ENCODE measurements around the gene PSMD4. TPM values are rescaled to one million over a fixed set of nuclear protein-coding genes. Genes with fewer than 3 reads are reported as not detected.

PSMD4 gene
- total RNA-seq, 4 donors from 2014 or later: 263 to 439 (median 340) TPM

DNA sequence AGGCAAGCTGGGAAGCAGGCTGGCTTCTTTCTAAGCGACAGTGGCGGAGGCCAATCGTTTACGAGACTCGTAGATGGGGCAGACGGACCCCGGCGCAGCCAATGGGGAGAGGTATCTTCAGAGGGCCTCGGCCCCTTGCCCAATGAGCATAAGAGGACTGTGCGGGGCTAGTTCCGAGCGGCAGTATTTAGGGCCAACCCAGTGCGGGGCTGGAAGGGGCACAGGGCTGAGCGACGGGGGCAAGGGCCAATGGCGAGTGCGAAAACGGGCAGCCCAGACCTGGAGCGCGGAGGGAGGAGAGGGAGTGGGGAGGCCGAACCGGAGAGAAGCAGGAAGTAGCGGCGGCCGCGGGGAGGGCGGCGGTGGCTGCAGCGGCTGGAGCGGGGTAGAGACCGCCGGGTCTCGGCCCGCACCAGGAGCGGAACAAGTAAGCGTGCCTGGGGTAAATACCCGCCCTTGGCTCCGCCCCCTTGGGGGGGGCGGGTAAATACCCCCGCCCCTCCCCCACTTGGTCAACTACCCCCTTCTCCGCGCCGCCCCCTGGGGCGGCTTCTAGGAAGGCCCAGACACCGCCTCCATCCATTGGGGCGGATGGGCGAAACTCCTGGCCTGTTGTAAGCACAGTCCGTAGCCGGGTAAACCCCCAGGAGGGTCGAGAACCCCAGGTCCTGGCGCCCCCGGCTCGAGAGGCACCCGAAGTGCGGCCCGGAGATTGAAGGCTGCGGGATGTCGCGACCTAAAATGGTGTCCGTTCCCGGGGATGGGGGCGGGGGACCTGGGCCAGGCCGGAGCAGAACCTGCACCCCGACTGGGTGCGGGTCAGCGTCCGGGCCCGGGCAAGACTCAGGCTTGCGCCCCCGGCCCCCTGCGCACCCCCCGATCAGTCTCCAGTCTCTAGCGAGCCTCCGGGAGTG, 27.7 kb downstream of the PSMD4 start, which contains the start of gene ZNF687:
Gene ZNF687, plus strand, starts transcription at position 331 of the 914 bp plus-strand sequence. CDS start 3,993 bp downstream, outside the sequence.
- peak within 1 kb of the TSS; percentile 70 to 81 (median 74) for H3K4me3 ChIP-seq
- in situ Hi-C loops (cut with MboI; ENCODE audit: low sequenced_read_pairs in 4 of 4): no loop called here
- ATAC-seq (peak; percentile 85 to 88), DNase-seq (peak; percentile 100)
- no peaks in the 10 kb centered on the region for H3K9me3 ChIP-seq
- H3K4me1 ChIP-seq: peaks cover 10 to 21% of the 10 kb centered on the region in 2 donors
- peak within 1 kb of the TSS; percentile 90 to 96 (median 94) for H3K27ac ChIP-seq
- TF ChIP-seq, protein P1, sequence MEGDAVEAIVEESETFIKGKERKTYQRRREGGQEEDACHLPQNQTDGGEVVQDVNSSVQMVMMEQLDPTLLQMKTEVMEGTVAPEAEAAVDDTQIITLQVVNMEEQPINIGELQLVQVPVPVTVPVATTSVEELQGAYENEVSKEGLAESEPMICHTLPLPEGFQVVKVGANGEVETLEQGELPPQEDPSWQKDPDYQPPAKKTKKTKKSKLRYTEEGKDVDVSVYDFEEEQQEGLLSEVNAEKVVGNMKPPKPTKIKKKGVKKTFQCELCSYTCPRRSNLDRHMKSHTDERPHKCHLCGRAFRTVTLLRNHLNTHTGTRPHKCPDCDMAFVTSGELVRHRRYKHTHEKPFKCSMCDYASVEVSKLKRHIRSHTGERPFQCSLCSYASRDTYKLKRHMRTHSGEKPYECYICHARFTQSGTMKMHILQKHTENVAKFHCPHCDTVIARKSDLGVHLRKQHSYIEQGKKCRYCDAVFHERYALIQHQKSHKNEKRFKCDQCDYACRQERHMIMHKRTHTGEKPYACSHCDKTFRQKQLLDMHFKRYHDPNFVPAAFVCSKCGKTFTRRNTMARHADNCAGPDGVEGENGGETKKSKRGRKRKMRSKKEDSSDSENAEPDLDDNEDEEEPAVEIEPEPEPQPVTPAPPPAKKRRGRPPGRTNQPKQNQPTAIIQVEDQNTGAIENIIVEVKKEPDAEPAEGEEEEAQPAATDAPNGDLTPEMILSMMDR (IDR thresholded peaks at IDR 0.05 in 4 of 5, conservative IDR thresholded peaks at IDR 0.05 in 1 of 5): no peak
- TF ChIP-seq POLR2A (IDR thresholded peaks at IDR 0.05): peak; percentile 69 to 76
- peaks cover 0 to 11% of the 10 kb centered on the region in 2 donors for H3K36me3 ChIP-seq
- intact Hi-C loops (cut with DNase I; ENCODE audit: low total_unique reads): loop anchor here (1.0 to 5.0 kb wide), 7 partner anchors 28 to 550 kb away; partner anchors contain the start of genes PI4KB, PSMB4, PSMD4 and RFX5
- H3K27me3 ChIP-seq: no peaks in the 10 kb centered on the region

DNA sequence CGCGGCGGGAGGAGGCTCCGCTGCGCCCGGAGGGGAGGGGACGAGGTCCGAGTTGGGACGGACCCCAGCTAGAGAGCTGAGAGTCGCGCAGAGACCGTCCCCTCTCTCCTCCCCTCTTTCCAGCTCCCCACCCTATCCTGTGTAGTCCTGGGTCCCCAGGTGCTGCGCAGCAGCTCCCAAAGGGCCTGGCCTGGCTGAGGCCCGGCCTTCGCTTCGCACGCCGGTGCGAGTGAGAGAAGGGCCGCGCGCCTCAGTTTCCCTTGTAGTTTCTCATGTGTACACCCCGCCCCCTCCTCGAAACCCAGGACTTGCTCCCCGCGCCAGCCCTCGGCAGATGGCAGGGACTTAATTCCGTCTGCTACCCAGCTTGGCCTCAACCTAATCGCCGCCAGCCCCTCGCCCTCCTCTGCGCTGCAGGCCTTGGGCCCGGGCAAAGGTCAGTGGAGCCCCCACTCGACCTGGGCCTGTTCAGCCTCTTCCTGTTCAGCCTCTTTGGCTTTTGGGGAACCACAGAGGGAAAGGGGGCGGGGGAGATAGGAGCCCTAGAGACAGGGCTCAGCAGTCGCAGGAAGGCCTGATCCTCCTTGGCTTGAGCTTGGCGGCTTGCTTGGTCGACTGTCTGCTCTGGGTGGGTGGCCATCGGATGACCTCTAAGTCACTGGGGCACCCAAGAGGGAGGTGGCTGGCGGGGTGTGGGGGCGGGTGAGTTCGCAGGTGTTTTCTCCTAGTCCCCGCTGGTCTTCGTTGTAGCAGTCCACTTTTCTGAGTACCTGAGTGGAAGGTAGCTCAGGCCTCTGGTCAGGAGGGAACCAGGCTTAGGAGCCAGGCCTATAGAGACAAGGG, 28.6 kb downstream of the PSMD4 start:
- in situ Hi-C loops (cut with MboI; ENCODE audit: low sequenced_read_pairs in 4 of 4) (no loop called here), intact Hi-C loops (cut with DNase I; ENCODE audit: low total_unique reads) (loop anchor here (5.0 kb wide), 3 partner anchors 64 to 549 kb away; partner anchors contain the start of genes RFX5, RORC and SNX27)
- Histone ChIP-seq H3K36me3 (peaks cover 0 to 19% of the 10 kb centered on the region in 2 donors), H3K27me3 (no peaks in the 10 kb centered on the region), H3K4me1 (peaks cover 10 to 21% of the 10 kb centered on the region in 2 donors), H3K27ac (peak overlapping the region; percentile 90 to 96 (median 94)), H3K9me3 (no peaks in the 10 kb centered on the region), H3K4me3 (peak overlapping the region; percentile 65 to 81 (median 74))
- no peak for ATAC-seq
- DNase-seq: peak in 1 of 2 donors; percentile 52
- TF ChIP-seq, protein P1 (IDR thresholded peaks at IDR 0.05 in 4 of 5, conservative IDR thresholded peaks at IDR 0.05 in 1 of 5): no peak
- TF ChIP-seq POLR2A (IDR thresholded peaks at IDR 0.05): no peak

DNA sequence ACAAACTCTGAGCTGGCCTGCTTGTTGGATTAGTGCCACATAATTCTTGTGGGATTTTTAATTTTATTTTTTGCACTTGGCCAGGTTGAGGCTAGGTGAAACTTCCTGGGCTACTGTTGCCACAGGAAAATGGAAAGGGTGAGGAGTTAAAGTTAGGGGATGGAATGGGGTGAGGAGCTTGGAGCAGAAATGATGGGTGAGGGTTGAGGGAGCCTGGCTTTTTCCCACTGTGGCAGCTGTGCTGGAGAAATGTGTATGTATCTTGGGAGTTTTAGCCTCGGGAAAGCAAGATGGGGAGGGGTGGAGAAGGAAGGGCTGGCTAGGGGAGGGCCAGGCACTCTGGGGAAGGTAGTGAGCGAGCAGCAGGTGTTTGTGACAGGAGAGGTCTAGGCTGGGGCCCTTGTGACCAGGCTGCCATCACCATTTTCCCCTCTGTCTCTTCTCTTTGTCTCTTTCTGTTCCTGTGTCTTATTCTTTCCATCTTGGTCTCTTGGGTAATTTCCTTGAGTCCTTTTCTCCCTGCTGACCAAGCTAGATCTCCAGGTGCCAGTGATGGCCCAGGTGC, 29.6 kb downstream of the PSMD4 start:
- intact Hi-C loops (cut with DNase I; ENCODE audit: low total_unique reads): loop anchor here (5.0 kb wide), 3 partner anchors 63 to 548 kb away; partner anchors contain the start of genes RFX5, RORC and SNX27
- Histone ChIP-seq H3K36me3 (peaks cover 0 to 29% of the 10 kb centered on the region in 2 donors), H3K27ac (peak overlapping the region; percentile 90 to 96 (median 94)), H3K27me3 (no peaks in the 10 kb centered on the region), H3K4me1 (peaks cover 10 to 21% of the 10 kb centered on the region in 2 donors), H3K9me3 (no peaks in the 10 kb centered on the region), H3K4me3 (no peak overlapping the region)
- DNase-seq: no peak
- no peak for ATAC-seq
- in situ Hi-C loops (cut with MboI; ENCODE audit: low sequenced_read_pairs in 4 of 4): no loop called here
- TF ChIP-seq, protein P1 (IDR thresholded peaks at IDR 0.05 in 4 of 5, conservative IDR thresholded peaks at IDR 0.05 in 1 of 5): no peak
- TF ChIP-seq POLR2A (IDR thresholded peaks at IDR 0.05): no peak

DNA sequence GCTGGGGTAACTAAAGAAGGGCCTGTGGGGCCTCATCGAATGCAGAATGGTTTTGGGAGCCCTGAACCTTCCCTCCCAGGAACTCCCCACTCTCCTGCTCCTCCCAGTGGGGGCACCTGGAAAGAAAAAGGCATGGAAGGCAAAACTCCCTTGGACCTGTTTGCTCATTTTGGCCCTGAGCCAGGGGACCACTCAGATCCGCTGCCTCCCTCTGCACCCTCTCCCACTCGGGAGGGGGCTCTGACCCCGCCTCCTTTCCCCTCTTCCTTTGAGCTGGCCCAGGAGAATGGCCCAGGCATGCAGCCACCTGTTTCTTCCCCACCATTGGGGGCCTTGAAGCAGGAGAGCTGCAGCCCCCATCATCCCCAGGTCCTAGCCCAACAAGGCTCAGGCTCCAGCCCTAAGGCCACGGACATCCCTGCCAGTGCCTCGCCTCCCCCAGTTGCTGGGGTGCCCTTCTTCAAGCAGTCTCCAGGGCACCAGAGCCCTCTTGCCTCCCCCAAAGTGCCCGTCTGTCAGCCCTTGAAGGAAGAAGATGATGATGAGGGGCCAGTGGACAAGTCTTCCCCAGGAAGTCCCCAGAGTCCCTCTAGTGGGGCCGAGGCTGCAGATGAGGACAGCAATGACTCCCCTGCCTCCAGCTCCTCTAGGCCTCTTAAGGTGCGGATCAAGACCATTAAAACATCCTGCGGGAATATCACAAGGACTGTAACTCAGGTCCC, 32.2 kb downstream of the PSMD4 start:
- Histone ChIP-seq H3K36me3 (peaks cover 0 to 51% of the 10 kb centered on the region in 2 donors), H3K27ac (peak overlapping the region in 1 of 4 donors; percentile 38), H3K4me1 (peaks cover 10 to 17% of the 10 kb centered on the region in 2 donors), H3K4me3 (no peak overlapping the region), H3K9me3 (no peaks in the 10 kb centered on the region), H3K27me3 (no peaks in the 10 kb centered on the region)
- ATAC-seq (no peak), DNase-seq (no peak)
- TF ChIP-seq POLR2A (IDR thresholded peaks at IDR 0.05): no peak
- TF ChIP-seq, protein P1 (IDR thresholded peaks at IDR 0.05 in 4 of 5, conservative IDR thresholded peaks at IDR 0.05 in 1 of 5): no peak
- in situ Hi-C loops (cut with MboI; ENCODE audit: low sequenced_read_pairs in 4 of 4) (no loop called here), intact Hi-C loops (cut with DNase I; ENCODE audit: low total_unique reads) (no loop called here)
